Osteoblast (primary cell): Measurements from ENCODE around the gene ADAMTS2. TPM values are rescaled to one million over a fixed set of nuclear protein-coding genes. Genes with fewer than 3 reads are reported as not detected.

ENCODE experiments used
- DNase-seq: peaks from one replicate; pipeline ENCODE4 v3.0.0; 2011; ENCODE audit warnings: low spot score, mixed read lengths; ENCODE audit not compliant: insufficient read length; ENCODE audit errors: missing footprints
- H2AFZ ChIP-seq: 2 replicates; pipeline ENCODE4 v1.6.0; 2011; ENCODE audit warnings: mild to moderate bottlenecking, low read length
- H3K27ac ChIP-seq: 2 replicates; pipeline ENCODE4 v1.5.1; 2011; ENCODE audit warnings: mild to moderate bottlenecking, low read depth, low read length, moderate library complexity
- H3K27me3 ChIP-seq: 2 replicates; pipeline ENCODE4 v1.6.0; 2012; ENCODE audit warnings: mild to moderate bottlenecking, control low read depth, inconsistent platforms, low read length, moderate library complexity; ENCODE audit not compliant: insufficient read depth
- H3K36me3 ChIP-seq: 2 replicates; pipeline ENCODE4 v1.5.1; 2011; ENCODE audit warnings: mild to moderate bottlenecking, low read length, control low read depth, moderate library complexity; ENCODE audit not compliant: insufficient read depth
- H3K4me1 ChIP-seq: 2 replicates; pipeline ENCODE4 v1.5.1; 2011; ENCODE audit warnings: mild to moderate bottlenecking, low read length, control low read depth, moderate library complexity; ENCODE audit not compliant: insufficient read depth
- H3K4me2 ChIP-seq: 2 replicates; pipeline ENCODE4 v1.6.0; 2011; ENCODE audit warnings: mild to moderate bottlenecking, low read length; ENCODE audit not compliant: insufficient read depth
- H3K4me3 ChIP-seq: fragments of 200-600 bp; sonication (generic); 3 replicates; pipeline ENCODE4 v1.5.1; 2012; ENCODE audit warnings: mild to moderate bottlenecking, low read length, inconsistent platforms; ENCODE audit not compliant: insufficient read depth
- H3K79me2 ChIP-seq: 2 replicates; pipeline ENCODE4 v1.6.0; 2012; ENCODE audit warnings: mild to moderate bottlenecking, low read length, control low read depth, inconsistent platforms; ENCODE audit not compliant: insufficient read depth
- H3K9me3 ChIP-seq: 2 replicates; pipeline ENCODE4 v1.5.1; 2011; ENCODE audit warnings: low read depth, low read length, control low read depth
- H4K20me1 ChIP-seq: 2 replicates; pipeline ENCODE4 v1.6.0; 2012; ENCODE audit warnings: mild to moderate bottlenecking, low read length, control low read depth; ENCODE audit not compliant: insufficient read depth
- CTCF ChIP-seq: IDR thresholded peaks from 2 replicates; pipeline ENCODE4 v1.5.1; 2011; ENCODE audit warnings: mild to moderate bottlenecking, low read depth, low read length, moderate library complexity; ENCODE audit errors: extremely low read depth
- total RNA-seq: library from RNA; depleted of rRNA; stranded (reverse); fragments of >200 nt; gene quantifications from 2 replicates; pipeline ENCODE4 v1.2.3, GENCODE V29; 2012

The ADAMTS2 gene
- total RNA-seq, 1 donor: 144 TPM

DNA sequence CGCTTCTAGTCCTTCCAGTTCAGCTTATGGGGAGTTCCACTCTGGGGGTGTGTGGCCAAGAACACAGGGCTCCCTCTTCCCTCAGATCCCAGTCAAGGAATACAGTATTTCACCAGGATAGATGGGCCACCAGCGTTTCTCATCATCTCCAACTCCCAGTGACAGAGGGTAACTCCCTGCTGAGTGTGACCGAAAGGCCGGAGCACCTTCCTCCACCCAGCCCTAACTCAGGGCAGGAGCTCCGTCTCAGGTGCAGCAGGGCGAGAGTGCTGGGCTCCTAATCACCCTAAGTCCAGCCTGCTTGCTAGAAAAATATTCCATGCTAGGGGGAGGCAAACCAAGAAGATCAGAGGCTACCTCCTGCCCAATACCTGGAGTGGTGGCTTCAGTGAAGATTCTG, 102.6 kb downstream of the ADAMTS2 start:
- Histone ChIP-seq H3K9me3 (no peaks in the 10 kb centered on the region), H3K79me2 (peaks cover 96% of the 10 kb centered on the region)

GRCh38 chr5:179241764-179242370, 103.4 kb downstream of the ADAMTS2 start:
- Histone ChIP-seq H2AFZ (no peak overlapping the region), H3K27ac (no peak overlapping the region), H3K79me2 (peaks cover 96% of the 10 kb centered on the region), H3K4me1 (peaks cover 20% of the 10 kb centered on the region), H3K4me3 (no peak overlapping the region), H3K9me3 (no peaks in the 10 kb centered on the region), H3K36me3 (peaks cover 30% of the 10 kb centered on the region), H3K27me3 (no peaks in the 10 kb centered on the region), H4K20me1 (peaks cover 65% of the 10 kb centered on the region), H3K4me2 (no peak overlapping the region)
- peak; percentile 75 for DNase-seq
- no peak for TF ChIP-seq CTCF

More for the DNA sequence above, 102.6 kb downstream of the ADAMTS2 start:
- no peak overlapping the region for H2AFZ ChIP-seq
- no peak overlapping the region for H3K4me3 ChIP-seq
- H3K36me3 ChIP-seq: peaks cover 22% of the 10 kb centered on the region
- TF ChIP-seq CTCF: no peak
- no peak for DNase-seq
- peaks cover 20% of the 10 kb centered on the region for H3K4me1 ChIP-seq
- H3K27ac ChIP-seq: peak overlapping the region; percentile 26
- H3K4me2 ChIP-seq: no peak overlapping the region
- H3K27me3 ChIP-seq: no peaks in the 10 kb centered on the region
- H4K20me1 ChIP-seq: peaks cover 64% of the 10 kb centered on the region

DNA sequence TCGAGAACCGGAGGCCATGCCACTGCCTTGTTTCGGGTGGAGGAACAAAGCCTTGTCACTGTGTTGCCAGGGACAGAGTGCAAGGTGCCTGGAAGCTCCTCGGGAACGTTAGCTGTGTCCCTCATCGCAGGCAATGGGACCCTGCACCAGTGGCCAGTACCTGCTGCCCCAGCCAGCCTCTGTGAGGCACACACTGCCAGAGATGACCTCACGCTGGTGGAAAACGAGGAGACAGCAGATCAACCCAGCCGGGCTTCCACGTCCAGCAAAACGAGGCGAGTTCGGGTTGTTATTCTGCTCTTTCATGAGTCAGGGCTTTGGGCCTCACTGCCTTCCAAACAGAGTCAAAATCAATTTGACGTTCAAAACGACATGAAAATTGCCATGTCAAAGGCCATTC, 104.1 kb downstream of the ADAMTS2 start:
- no peak overlapping the region for H3K4me2 ChIP-seq
- H3K27ac ChIP-seq: peak overlapping the region; percentile 19
- H2AFZ ChIP-seq: no peak overlapping the region
- peaks cover 31% of the 10 kb centered on the region for H3K36me3 ChIP-seq
- TF ChIP-seq CTCF: no peak
- H3K79me2 ChIP-seq: peaks cover 96% of the 10 kb centered on the region
- H3K4me3 ChIP-seq: no peak overlapping the region
- no peaks in the 10 kb centered on the region for H3K9me3 ChIP-seq
- DNase-seq: peak; percentile 86
- no peaks in the 10 kb centered on the region for H3K27me3 ChIP-seq
- peaks cover 64% of the 10 kb centered on the region for H4K20me1 ChIP-seq
- peaks cover 20% of the 10 kb centered on the region for H3K4me1 ChIP-seq

DNA sequence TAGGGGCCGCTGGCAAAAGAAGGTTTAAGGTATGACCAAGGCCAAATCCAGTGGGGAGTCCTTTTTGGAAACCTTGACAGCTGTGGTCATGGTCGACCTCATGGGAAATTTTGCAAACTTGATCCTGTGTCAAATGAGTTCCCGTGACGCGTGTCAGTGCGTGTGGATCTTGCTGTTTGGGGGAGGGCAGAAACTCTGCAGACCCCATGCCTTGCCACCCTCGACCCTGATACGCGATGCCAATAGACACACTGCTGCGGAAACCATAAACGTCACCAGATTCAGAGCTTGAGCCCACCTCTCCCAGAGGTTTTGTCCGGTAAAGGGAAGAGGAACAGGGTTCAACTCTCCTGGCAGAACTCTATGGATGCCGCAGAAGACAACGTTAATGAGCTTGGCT, 104.7 kb downstream of the ADAMTS2 start:
- H3K4me2 ChIP-seq: no peak overlapping the region
- H3K79me2 ChIP-seq: peaks cover 97% of the 10 kb centered on the region
- H2AFZ ChIP-seq: no peak overlapping the region
- peaks cover 68% of the 10 kb centered on the region for H4K20me1 ChIP-seq
- H3K27ac ChIP-seq: peak overlapping the region; percentile 19
- H3K4me3 ChIP-seq: no peak overlapping the region
- H3K9me3 ChIP-seq: no peaks in the 10 kb centered on the region
- DNase-seq: no peak
- no peaks in the 10 kb centered on the region for H3K27me3 ChIP-seq
- H3K4me1 ChIP-seq: peaks cover 20% of the 10 kb centered on the region
- peaks cover 31% of the 10 kb centered on the region for H3K36me3 ChIP-seq
- TF ChIP-seq CTCF: no peak
